Natural killer cell (primary cell): ENCODE data around the gene ZSWIM4. TPM values are rescaled to one million over a fixed set of nuclear protein-coding genes. Genes with fewer than 3 reads are reported as not detected.
A peak's percentile ranks its signal among the peaks of the same experiment; 100 is the strongest.

ENCODE experiments used
- ATAC-seq, 3 donors: fragments of 150-1000 bp in 2 of 3; fragments of 200-7000 bp in 1 of 3; cut with Tn5 transposase; 1 replicate in 1 of 3; 2 replicates in 2 of 3; pipeline ENCODE4 v1.10.0; 2021; ENCODE audit warnings: mild to moderate bottlenecking in 2 of 3, moderate library complexity in 2 of 3
- DNase-seq, 2 donors: peaks; one replicate each; pipeline versions ENCODE4 v3.0.0 to v3.0.0-alpha.2; 2013 to 2021; ENCODE audit warnings: mixed read lengths in 1 of 2
- H3K27ac ChIP-seq: one replicate; pipeline ENCODE4 v1.5.1; 2013; ENCODE audit warnings: mild to moderate bottlenecking, low read length
- H3K27me3 ChIP-seq: one replicate; pipeline ENCODE4 v1.6.1; 2013; ENCODE audit warnings: low read length; ENCODE audit not compliant: control insufficient read depth, insufficient read depth
- H3K36me3 ChIP-seq: one replicate; pipeline ENCODE4 v1.6.1; 2013; ENCODE audit warnings: low read length; ENCODE audit not compliant: control insufficient read depth, insufficient read depth
- H3K4me1 ChIP-seq: one replicate; pipeline ENCODE4 v1.6.1; 2013; ENCODE audit warnings: low read length; ENCODE audit not compliant: control insufficient read depth, insufficient read depth
- H3K4me3 ChIP-seq: one replicate; pipeline ENCODE4 v1.5.1; 2013; ENCODE audit warnings: low read length
- H3K9me3 ChIP-seq: one replicate; pipeline ENCODE4 v1.6.1; 2013; ENCODE audit warnings: low read length; ENCODE audit not compliant: control insufficient read depth, insufficient read depth
- H3K27ac Mint-ChIP-seq, 2 donors: one replicate each; pipeline ENCODE4 v1.8.0; 2022; ENCODE audit warnings: mild to moderate bottlenecking in 2 of 2, mixed read lengths in 2 of 2, moderate library complexity in 1 of 2
- H3K27me3 Mint-ChIP-seq, 2 donors: one replicate each; pipeline ENCODE4 v1.8.0; 2022; ENCODE audit warnings: low read depth in 2 of 2, mixed read lengths in 2 of 2
- H3K36me3 Mint-ChIP-seq: one replicate; pipeline ENCODE4 v1.8.0; 2022; ENCODE audit warnings: mixed read lengths
- H3K4me1 Mint-ChIP-seq, 2 donors: one replicate each; pipeline ENCODE4 v1.8.0; 2022; ENCODE audit warnings: mixed read lengths in 2 of 2
- H3K4me3 Mint-ChIP-seq: one replicate; pipeline ENCODE4 v1.8.0; 2022; ENCODE audit warnings: mild to moderate bottlenecking, moderate library complexity, mixed read lengths
- H3K9me3 Mint-ChIP-seq, 2 donors: one replicate each; pipeline ENCODE4 v1.8.0; 2022; ENCODE audit warnings: mixed read lengths in 2 of 2
- WGBS: methylation state at CpG from one replicate; pipeline ENCODE4 v1.1.7; 2013; ENCODE audit warnings: missing lambda C conversion rate; ENCODE audit not compliant: insufficient coverage; 5-methylcytosine and 5-hydroxymethylcytosine counted together
- intact Hi-C: fragments of 100-400 bp; cut with micrococcal nuclease; formaldehyde crosslinking; loops from one replicate; pipeline ENCODE4 v1.14.2; 2022
- total RNA-seq, 4 donors: library from RNA; stranded (reverse); fragments of 120-200 nt in 1 of 4; gene quantifications; one replicate each; pipeline versions ENCODE4 v1.2.3 to v1.2.4, GENCODE V29; 2013 to 2022
- TF ChIP-seq, protein P1 (sequence below): fragments of 200-600 bp; IDR thresholded peaks from one replicate; pipeline ENCODE4 v1.8.0; 2022; ENCODE audit warnings: antibody characterized with exemption

Gene ZSWIM4
- total RNA-seq, 3 donors from 2014 or later (not counting 1 experiment from before 2014, with no cell fraction given), result 5.8 to 5.9 (median 5.9) TPM

DNA sequence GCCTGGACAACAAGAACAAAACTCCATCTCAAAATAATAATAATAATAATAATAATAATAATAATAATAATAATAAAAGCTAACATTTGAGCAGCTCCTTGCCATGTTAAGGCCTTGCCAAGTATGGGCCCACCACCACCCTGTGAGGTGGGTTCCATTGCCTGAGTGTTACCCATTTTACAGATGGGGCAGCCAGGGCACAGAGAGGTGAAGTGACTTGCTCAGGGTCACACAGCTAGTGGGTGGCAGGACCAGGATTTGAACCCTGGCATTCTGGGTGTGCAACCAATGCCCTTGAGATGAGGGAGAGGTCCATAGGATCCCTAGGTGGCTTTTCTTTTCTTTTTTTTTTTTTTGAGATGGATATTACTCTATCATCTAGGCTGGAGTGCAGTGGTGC, 29.5 kb downstream of the ZSWIM4 start:
- no peak overlapping the region for H3K27ac Mint-ChIP-seq
- H3K36me3 Mint-ChIP-seq, result no peaks in the 10 kb centered on the region
- Histone ChIP-seq H3K36me3 (peaks cover 2% of the 10 kb centered on the region), H3K4me1 (no peaks in the 10 kb centered on the region), H3K27me3 (no peaks in the 10 kb centered on the region), H3K27ac (no peak overlapping the region), H3K9me3 (no peaks in the 10 kb centered on the region), H3K4me3 (no peak overlapping the region)
- no peak for DNase-seq
- intact Hi-C loops, result no loop called here
- TF ChIP-seq, protein P1, sequence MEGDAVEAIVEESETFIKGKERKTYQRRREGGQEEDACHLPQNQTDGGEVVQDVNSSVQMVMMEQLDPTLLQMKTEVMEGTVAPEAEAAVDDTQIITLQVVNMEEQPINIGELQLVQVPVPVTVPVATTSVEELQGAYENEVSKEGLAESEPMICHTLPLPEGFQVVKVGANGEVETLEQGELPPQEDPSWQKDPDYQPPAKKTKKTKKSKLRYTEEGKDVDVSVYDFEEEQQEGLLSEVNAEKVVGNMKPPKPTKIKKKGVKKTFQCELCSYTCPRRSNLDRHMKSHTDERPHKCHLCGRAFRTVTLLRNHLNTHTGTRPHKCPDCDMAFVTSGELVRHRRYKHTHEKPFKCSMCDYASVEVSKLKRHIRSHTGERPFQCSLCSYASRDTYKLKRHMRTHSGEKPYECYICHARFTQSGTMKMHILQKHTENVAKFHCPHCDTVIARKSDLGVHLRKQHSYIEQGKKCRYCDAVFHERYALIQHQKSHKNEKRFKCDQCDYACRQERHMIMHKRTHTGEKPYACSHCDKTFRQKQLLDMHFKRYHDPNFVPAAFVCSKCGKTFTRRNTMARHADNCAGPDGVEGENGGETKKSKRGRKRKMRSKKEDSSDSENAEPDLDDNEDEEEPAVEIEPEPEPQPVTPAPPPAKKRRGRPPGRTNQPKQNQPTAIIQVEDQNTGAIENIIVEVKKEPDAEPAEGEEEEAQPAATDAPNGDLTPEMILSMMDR, result no peak
- H3K9me3 Mint-ChIP-seq, result no peaks in the 10 kb centered on the region
- no peak for ATAC-seq
- no peak overlapping the region for H3K4me3 Mint-ChIP-seq
- H3K27me3 Mint-ChIP-seq, result no peaks in the 10 kb centered on the region
- H3K4me1 Mint-ChIP-seq, result peaks cover 14% of the 10 kb centered on the region in 2 donors

DNA sequence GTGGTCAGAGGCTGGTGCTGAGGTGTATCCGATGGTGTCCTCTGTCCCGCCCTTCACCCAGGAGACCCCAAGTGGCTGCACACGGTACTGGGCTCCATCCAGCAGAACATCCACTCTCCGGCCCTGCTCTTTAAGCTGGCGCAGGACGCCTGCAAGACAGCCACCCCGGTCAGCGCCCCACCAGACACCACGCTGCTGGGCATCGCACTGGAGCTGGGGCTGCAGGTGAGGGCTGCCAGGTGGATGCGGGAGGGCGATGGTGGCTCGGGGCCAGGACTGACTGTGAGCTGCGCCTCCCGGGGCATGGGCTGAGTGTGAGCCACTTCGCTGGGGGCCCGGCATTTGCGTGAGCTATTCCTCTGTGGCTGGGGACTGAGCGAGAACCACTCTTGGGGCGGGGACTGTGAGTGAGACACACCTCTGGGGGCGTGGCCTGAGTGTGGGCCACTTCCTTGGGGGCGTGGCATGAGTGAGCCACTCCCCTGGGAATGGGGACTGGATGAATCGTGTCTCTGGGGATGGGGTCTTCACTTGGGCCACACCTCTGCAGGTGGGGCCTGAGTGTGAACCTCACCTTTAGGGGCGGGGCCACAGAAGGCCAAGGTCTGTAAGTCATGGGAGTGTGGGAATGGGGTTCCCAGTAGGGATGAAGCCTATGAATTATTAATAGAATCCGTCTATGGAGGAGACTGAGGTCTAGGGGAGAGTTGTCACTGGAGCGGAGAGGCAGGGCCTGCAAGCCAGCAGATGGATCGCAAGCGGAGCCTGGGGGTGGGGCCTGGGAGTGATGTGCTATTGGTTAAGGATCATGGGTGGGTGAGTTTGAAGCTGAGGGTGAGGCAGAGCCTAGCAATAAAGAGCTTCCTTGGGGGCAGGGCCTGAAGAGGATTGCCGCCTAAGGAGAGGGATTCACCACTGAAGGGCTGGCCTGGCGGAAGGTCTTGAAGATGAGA, 30.5 kb downstream of the ZSWIM4 start:
- H3K27me3 Mint-ChIP-seq, result no peaks in the 10 kb centered on the region
- ATAC-seq, result peak in 2 of 3 donors; percentile 6 to 29
- peak overlapping the region in 1 of 2 donors; percentile 99 for H3K27ac Mint-ChIP-seq

GRCh38 chr19:13826652-13827235, 31.5 kb downstream of the ZSWIM4 start:
- 97% methylated on average over 9 of the region's 9 CpGs for WGBS
- Mint-ChIP-seq H3K4me3 (peak overlapping the region; percentile 3), H3K36me3 (no peaks in the 10 kb centered on the region), H3K27me3 (no peaks in the 10 kb centered on the region), H3K9me3 (no peaks in the 10 kb centered on the region), H3K4me1 (peaks cover 17% of the 10 kb centered on the region in 2 donors), H3K27ac (peak overlapping the region in 1 of 2 donors; percentile 99)
- ATAC-seq (no peak), DNase-seq (no peak)
- TF ChIP-seq, protein P1, result no peak
- intact Hi-C loops, result no loop called here
- H3K27me3 ChIP-seq, result no peaks in the 10 kb centered on the region
- H3K36me3 ChIP-seq, result peaks cover 7% of the 10 kb centered on the region
- no peaks in the 10 kb centered on the region for H3K4me1 ChIP-seq
- H3K4me3 ChIP-seq, result no peak overlapping the region
- no peak overlapping the region for H3K27ac ChIP-seq
- H3K9me3 ChIP-seq, result no peaks in the 10 kb centered on the region

More for the DNA sequence above, 30.5 kb downstream of the ZSWIM4 start:
- 97% methylated on average over 30 of the region's 30 CpGs for WGBS
- Mint-ChIP-seq H3K4me3 (peak overlapping the region; percentile 59), H3K9me3 (no peaks in the 10 kb centered on the region), H3K36me3 (no peaks in the 10 kb centered on the region), H3K4me1 (peaks cover 14% of the 10 kb centered on the region in 2 donors)
- H3K4me3 ChIP-seq, result no peak overlapping the region
- TF ChIP-seq, protein P1, result no peak
- no peak overlapping the region for H3K27ac ChIP-seq
- DNase-seq, result peak in 1 of 2 donors; percentile 46
- H3K36me3 ChIP-seq, result peaks cover 7% of the 10 kb centered on the region
- intact Hi-C loops, result no loop called here
- no peaks in the 10 kb centered on the region for H3K27me3 ChIP-seq
- H3K4me1 ChIP-seq, result no peaks in the 10 kb centered on the region
- H3K9me3 ChIP-seq, result no peaks in the 10 kb centered on the region
